Trophoblast cell (in vitro differentiated cells and primary cell): ENCODE measurements around the gene ITPR1.

Source experiments
- DNase-seq, 2 donors: peaks; one replicate each; pipeline ENCODE4 v3.0.0-alpha.2; 2016
- H2AFZ ChIP-seq: 2 replicates; pipeline ENCODE4 v1.6.1; 2013; ENCODE audit warnings: low read length, moderate library complexity, mild to moderate bottlenecking; ENCODE audit not compliant: insufficient read depth, poor library complexity
- H2AK5ac ChIP-seq: 2 replicates; pipeline ENCODE4 v1.6.1; 2013; ENCODE audit warnings: mild to moderate bottlenecking, low read length
- H2BK120ac ChIP-seq: 2 replicates; pipeline ENCODE4 v1.6.1; 2013; ENCODE audit warnings: low read length, mild to moderate bottlenecking, moderate library complexity; ENCODE audit not compliant: insufficient read depth, poor library complexity
- H2BK12ac ChIP-seq: 2 replicates; pipeline ENCODE4 v1.6.1; 2013; ENCODE audit warnings: mild to moderate bottlenecking, low read length, moderate library complexity
- H2BK5ac ChIP-seq: 2 replicates; pipeline ENCODE4 v1.6.1; 2013; ENCODE audit warnings: low read length, low read depth, moderate library complexity, mild to moderate bottlenecking; ENCODE audit not compliant: poor library complexity
- H3K14ac ChIP-seq: 2 replicates; pipeline ENCODE4 v1.6.1; 2013; ENCODE audit warnings: mild to moderate bottlenecking, low read length
- H3K18ac ChIP-seq: 2 replicates; pipeline ENCODE4 v1.6.1; 2013; ENCODE audit warnings: mild to moderate bottlenecking, low read length
- H3K23ac ChIP-seq: 2 replicates; pipeline ENCODE4 v1.6.1; 2013; ENCODE audit warnings: low read length
- H3K27ac ChIP-seq: 2 replicates; pipeline ENCODE4 v1.5.1; 2013; ENCODE audit warnings: low read depth, mild to moderate bottlenecking, inconsistent platforms, low read length, moderate library complexity
- H3K27me3 ChIP-seq: 2 replicates; pipeline ENCODE4 v1.6.1; 2013; ENCODE audit warnings: inconsistent platforms, mild to moderate bottlenecking, low read length, moderate library complexity; ENCODE audit not compliant: insufficient read depth
- H3K36me3 ChIP-seq, 2 experiments: 1 replicate in 1 of 2; 2 replicates in 1 of 2; pipeline ENCODE4 v1.6.1; 2013; ENCODE audit warnings: low read length in 2 of 2, mild to moderate bottlenecking in 2 of 2, moderate library complexity in 1 of 2; ENCODE audit not compliant: insufficient read depth in 2 of 2, control insufficient read depth in 1 of 2
- H3K4ac ChIP-seq: 2 replicates; pipeline ENCODE4 v1.6.1; 2013; ENCODE audit warnings: low read depth, mild to moderate bottlenecking, low read length, moderate library complexity
- H3K4me1 ChIP-seq, 2 experiments: 1 replicate in 1 of 2; 2 replicates in 1 of 2; pipeline ENCODE4 v1.6.1; 2013; ENCODE audit warnings: low read length in 2 of 2, mild to moderate bottlenecking in 2 of 2, moderate library complexity in 1 of 2; ENCODE audit not compliant: insufficient read depth in 2 of 2, control insufficient read depth in 1 of 2
- H3K4me2 ChIP-seq: 2 replicates; pipeline ENCODE4 v1.6.1; 2013; ENCODE audit warnings: inconsistent platforms, mild to moderate bottlenecking, low read length, moderate library complexity
- H3K4me3 ChIP-seq: 2 replicates; pipeline ENCODE4 v1.5.1; 2013; ENCODE audit warnings: mild to moderate bottlenecking, low read depth, low read length, inconsistent platforms
- H3K79me1 ChIP-seq: one replicate; pipeline ENCODE4 v1.6.1; 2013; ENCODE audit warnings: low read length
- H3K79me2 ChIP-seq: 2 replicates; pipeline ENCODE4 v1.6.1; 2013; ENCODE audit warnings: low read length, mild to moderate bottlenecking; ENCODE audit not compliant: control insufficient read depth, insufficient read depth, poor library complexity
- H3K9ac ChIP-seq: 2 replicates; pipeline ENCODE4 v1.6.1; 2013; ENCODE audit warnings: mild to moderate bottlenecking, low read length
- H3K9me3 ChIP-seq: 2 replicates; pipeline ENCODE4 v1.6.1; 2013; ENCODE audit warnings: low read depth, mild to moderate bottlenecking, control low read depth, inconsistent platforms, low read length; ENCODE audit not compliant: insufficient read depth
- H4K12ac ChIP-seq: 2 replicates; pipeline ENCODE4 v1.6.1; 2013; ENCODE audit warnings: low read depth, mild to moderate bottlenecking, low read length, moderate library complexity
- H4K8ac ChIP-seq: 2 replicates; pipeline ENCODE4 v1.6.1; 2013; ENCODE audit warnings: low read depth, mild to moderate bottlenecking, low read length, moderate library complexity
- H4K91ac ChIP-seq: one replicate; pipeline ENCODE4 v1.6.1; 2013; ENCODE audit warnings: low read depth, mild to moderate bottlenecking, low read length, moderate library complexity
- WGBS: extraction: QIAGEN DNeasy Blood & Tissue Kit; methylation state at CpG from one replicate; pipeline ENCODE4 v1.1.7; 2013; ENCODE audit warnings: missing lambda C conversion rate; ENCODE audit not compliant: insufficient read length, insufficient coverage; ENCODE audit errors: extremely low coverage; 5-methylcytosine and 5-hydroxymethylcytosine counted together

The ITPR1 gene

DNA sequence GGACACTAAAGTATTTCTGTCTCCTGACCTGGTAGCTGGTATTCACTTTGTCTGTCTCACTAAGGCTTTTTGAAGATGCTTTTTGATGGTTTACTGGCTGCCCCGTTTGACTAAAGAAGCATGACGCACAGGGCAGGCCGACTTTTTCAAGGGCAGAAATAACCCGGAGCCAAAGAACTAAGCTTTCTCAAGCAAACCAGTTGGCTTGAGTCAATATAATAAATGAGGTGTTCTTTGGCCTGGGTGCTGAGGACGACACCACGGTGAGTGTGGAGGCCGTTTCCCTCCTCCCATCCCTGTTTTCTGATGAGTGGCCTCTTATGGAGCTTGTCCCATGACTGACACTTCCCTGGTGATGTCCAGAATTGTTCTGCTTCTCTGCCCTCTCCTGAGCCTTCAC lies 220.9 kb downstream of the ITPR1 start:
- Histone ChIP-seq H3K4ac (no peak overlapping the region), H2AK5ac (peak overlapping the region; percentile 71), H3K79me2 (peaks cover 1% of the 10 kb centered on the region), H3K23ac (no peak overlapping the region), H3K4me1 (peaks cover 11 to 16% of the 10 kb centered on the region in 2 experiments), H2BK120ac (peak overlapping the region; percentile 85), H3K4me2 (no peak overlapping the region), H4K91ac (peak overlapping the region; percentile 96), H3K14ac (peak overlapping the region; percentile 86), H4K8ac (peak overlapping the region; percentile 69), H3K4me3 (no peak overlapping the region), H3K79me1 (peaks cover 26% of the 10 kb centered on the region), H2BK5ac (peak overlapping the region; percentile 25), H2AFZ (no peak overlapping the region), H3K9ac (no peak overlapping the region), H4K12ac (no peak overlapping the region), H3K18ac (peak overlapping the region; percentile 67), H2BK12ac (peak overlapping the region; percentile 90), H3K27me3 (no peaks in the 10 kb centered on the region), H3K36me3 (no peaks in the 10 kb centered on the region), H3K27ac (peak overlapping the region; percentile 9), H3K9me3 (no peaks in the 10 kb centered on the region)
- no CpG with 5 or more reads among the region's 7 CpGs for WGBS
- DNase-seq = no peak

DNA sequence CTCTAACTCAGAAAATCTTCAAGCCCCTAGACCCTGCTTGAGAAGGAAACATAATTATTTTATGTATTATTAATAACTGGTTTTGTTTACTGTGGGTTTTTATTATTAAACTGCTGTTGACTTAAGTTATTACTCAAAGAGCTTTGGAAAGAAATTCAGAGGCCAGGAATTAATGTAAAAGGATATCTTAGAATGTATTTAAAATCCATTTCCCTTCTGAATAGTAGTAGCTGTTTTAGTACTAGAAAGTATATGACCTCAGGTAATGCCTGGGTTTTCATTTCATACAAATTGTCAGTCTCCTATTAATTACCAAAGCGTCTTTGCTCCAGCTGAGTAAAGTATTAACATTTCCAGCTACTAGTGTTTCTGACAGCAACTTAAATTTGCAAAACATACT lies 223.1 kb downstream of the ITPR1 start:
- H2AK5ac ChIP-seq = no peak overlapping the region
- no peak overlapping the region for H4K12ac ChIP-seq
- no peak for DNase-seq
- no peak overlapping the region for H3K27ac ChIP-seq
- H3K4me2 ChIP-seq = no peak overlapping the region
- no peaks in the 10 kb centered on the region for H3K27me3 ChIP-seq
- peaks cover 25% of the 10 kb centered on the region for H3K79me1 ChIP-seq
- no peak overlapping the region for H3K4ac ChIP-seq
- no CpG with 5 or more reads among the region's 1 CpG for WGBS
- peaks cover 11 to 15% of the 10 kb centered on the region in 2 experiments for H3K4me1 ChIP-seq
- no peak overlapping the region for H3K23ac ChIP-seq
- no peak overlapping the region for H3K14ac ChIP-seq
- no peak overlapping the region for H4K91ac ChIP-seq
- no peak overlapping the region for H4K8ac ChIP-seq
- H3K36me3 ChIP-seq = no peaks in the 10 kb centered on the region
- H3K79me2 ChIP-seq = peaks cover 1% of the 10 kb centered on the region
- H3K9me3 ChIP-seq = no peaks in the 10 kb centered on the region
- H2BK5ac ChIP-seq = no peak overlapping the region
- H2BK120ac ChIP-seq = no peak overlapping the region
- no peak overlapping the region for H3K9ac ChIP-seq
- H2AFZ ChIP-seq = no peak overlapping the region
- no peak overlapping the region for H3K18ac ChIP-seq
- no peak overlapping the region for H2BK12ac ChIP-seq
- no peak overlapping the region for H3K4me3 ChIP-seq

DNA sequence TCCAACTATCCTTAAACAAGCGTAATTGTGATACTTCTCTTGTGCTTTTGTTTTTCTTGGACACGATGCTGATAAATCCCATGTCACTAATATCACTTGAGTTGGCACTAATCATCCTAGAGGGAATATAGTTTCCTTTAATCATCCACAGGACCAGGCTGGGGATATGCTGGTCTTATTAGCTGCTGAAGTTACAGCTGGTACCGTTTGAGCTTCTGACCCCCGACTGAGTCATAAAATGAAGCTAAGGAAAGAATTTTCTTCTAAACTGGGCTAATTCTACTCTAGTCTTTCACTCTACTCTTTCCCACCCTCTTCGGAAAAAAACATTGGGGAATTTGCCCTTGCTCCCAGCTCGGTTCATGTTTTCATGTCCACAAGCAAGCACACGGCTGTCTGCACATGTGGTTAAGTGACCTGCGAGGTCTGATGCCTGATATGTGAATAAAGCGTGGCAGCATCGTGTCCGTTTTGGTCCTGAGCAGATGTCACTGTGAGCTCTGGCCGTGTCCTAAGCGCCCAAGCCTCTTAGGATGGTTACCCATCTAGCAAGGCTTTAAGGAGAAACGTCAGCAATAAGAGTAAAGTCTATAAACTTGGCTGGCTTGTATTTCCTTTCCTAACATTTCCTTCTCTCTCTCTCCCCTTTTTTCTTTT lies 223.7 kb downstream of the ITPR1 start:
- H2BK12ac ChIP-seq = peak overlapping the region; percentile 47
- H2AFZ ChIP-seq = no peak overlapping the region
- H3K4me2 ChIP-seq = no peak overlapping the region
- no CpG with 5 or more reads among the region's 14 CpGs for WGBS
- H3K4ac ChIP-seq = no peak overlapping the region
- peaks cover 1% of the 10 kb centered on the region for H3K79me2 ChIP-seq
- H3K79me1 ChIP-seq = peaks cover 24% of the 10 kb centered on the region
- no peak overlapping the region for H3K23ac ChIP-seq
- no peak overlapping the region for H3K9ac ChIP-seq
- H3K4me1 ChIP-seq = peaks cover 11 to 14% of the 10 kb centered on the region in 2 experiments
- H3K4me3 ChIP-seq = no peak overlapping the region
- no peaks in the 10 kb centered on the region for H3K27me3 ChIP-seq
- no peak overlapping the region for H3K18ac ChIP-seq
- H2BK120ac ChIP-seq = peak overlapping the region; percentile 26
- no peak overlapping the region for H4K8ac ChIP-seq
- H4K91ac ChIP-seq = peak overlapping the region; percentile 60
- no peak overlapping the region for H4K12ac ChIP-seq
- peak overlapping the region; percentile 4 for H3K14ac ChIP-seq
- H2AK5ac ChIP-seq = peak overlapping the region; percentile 29
- no peak overlapping the region for H2BK5ac ChIP-seq
- no peak for DNase-seq
- H3K36me3 ChIP-seq = no peaks in the 10 kb centered on the region
- no peaks in the 10 kb centered on the region for H3K9me3 ChIP-seq
- no peak overlapping the region for H3K27ac ChIP-seq

DNA sequence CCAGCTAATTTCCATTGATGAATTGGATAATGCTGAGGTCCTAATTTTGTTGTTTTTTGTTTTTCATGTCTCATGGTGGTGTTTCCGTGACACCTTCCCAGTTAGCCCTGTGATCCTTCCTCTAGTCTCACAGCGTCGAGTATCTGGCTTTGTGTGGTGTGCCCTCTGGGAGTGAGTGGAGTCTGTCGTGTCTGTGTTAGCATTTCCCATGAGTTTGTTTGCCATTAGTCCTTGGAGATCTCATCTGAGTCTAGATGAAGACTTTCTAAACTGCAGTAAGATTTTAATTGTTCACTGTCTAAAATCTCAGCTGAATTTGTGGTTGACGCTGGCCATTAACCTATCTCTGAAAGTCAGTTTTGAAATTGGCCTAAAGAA lies 224.2 kb downstream of the ITPR1 start:
- Histone ChIP-seq H3K4me1 (peaks cover 11 to 14% of the 10 kb centered on the region in 2 experiments), H2AK5ac (no peak overlapping the region), H3K27ac (no peak overlapping the region), H3K4ac (no peak overlapping the region), H3K18ac (no peak overlapping the region), H3K9ac (no peak overlapping the region), H3K4me2 (no peak overlapping the region), H3K36me3 (no peaks in the 10 kb centered on the region), H3K79me1 (peaks cover 23% of the 10 kb centered on the region), H4K91ac (no peak overlapping the region), H4K12ac (no peak overlapping the region), H2BK120ac (no peak overlapping the region), H3K4me3 (no peak overlapping the region), H3K23ac (no peak overlapping the region), H3K9me3 (no peaks in the 10 kb centered on the region), H3K14ac (no peak overlapping the region), H2BK12ac (peak overlapping the region; percentile 42), H3K27me3 (no peaks in the 10 kb centered on the region), H2AFZ (no peak overlapping the region), H3K79me2 (peaks cover 1% of the 10 kb centered on the region), H2BK5ac (no peak overlapping the region), H4K8ac (no peak overlapping the region)
- DNase-seq = no peak
- WGBS = no CpG with 5 or more reads among the region's 5 CpGs
